HCT116 (cell line): ENCODE data around the gene GSTK1.
"Not testable (repeated sequence)": the region's sequence is repeated elsewhere in the genome, so short reads cannot be mapped to it uniquely, and the experiment has no call there.

Experiments used
- EZH2phosphoT487 ChIP-seq: fragments of 200-600 bp; IDR thresholded peaks from 2 replicates; pipeline ENCODE4 v1.6.1; 2018; ENCODE audit warnings: antibody characterized with exemption, borderline replicate concordance
- POLR2A ChIP-seq: IDR thresholded peaks from 2 replicates; pipeline ENCODE4 v1.7.0; 2011; ENCODE audit warnings: borderline replicate concordance; ENCODE audit not compliant: insufficient read depth, insufficient read length; ENCODE audit errors: extremely low read depth
- YY1 ChIP-seq: IDR thresholded peaks from 2 replicates; pipeline ENCODE4 v1.6.1; 2011; ENCODE audit warnings: low read length, low read depth, moderate library complexity, mild to moderate bottlenecking; ENCODE audit not compliant: insufficient replicate concordance; ENCODE audit errors: extremely low read depth
- TF ChIP-seq, protein P1 (sequence below), 3 experiments: fragments of 200-600 bp in 1 of 3; sonication (generic) in 1 of 3; IDR thresholded peaks in 2 of 3; conservative IDR thresholded peaks in 1 of 3; 2 replicates each; pipeline ENCODE4 v1.5.1; 2012 to 2017; ENCODE audit warnings: low read depth in 2 of 3, low read length in 2 of 3, antibody characterized with exemption in 1 of 3, borderline replicate concordance in 1 of 3, control low read depth in 1 of 3, mild to moderate bottlenecking in 1 of 3, mixed read lengths in 1 of 3, mixed run types in 1 of 3, moderate library complexity in 1 of 3; ENCODE audit not compliant: insufficient read depth in 1 of 3

DNA sequence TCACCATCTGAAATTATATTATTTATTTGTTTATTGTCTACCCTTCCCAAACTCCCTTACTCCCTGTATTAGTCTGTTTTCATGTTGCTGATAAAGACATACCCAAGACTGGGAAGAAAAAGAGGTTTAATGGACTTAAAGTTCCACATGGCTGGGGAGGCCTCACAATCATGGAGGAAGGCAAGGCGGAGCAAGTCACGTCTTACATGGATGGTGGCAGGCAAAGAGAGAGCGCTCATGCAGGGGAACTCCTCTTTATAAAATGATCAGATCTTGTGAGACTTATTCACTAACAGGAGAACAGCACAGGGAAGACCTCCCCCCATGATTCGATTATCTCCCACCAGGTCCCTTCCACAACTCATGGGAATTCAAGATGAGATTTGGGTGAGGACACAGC is 49.8 kb upstream of the GSTK1 start:
- not testable (repeated sequence) for TF ChIP-seq YY1, POLR2A, EZH2phosphoT487
- TF ChIP-seq, protein P1, sequence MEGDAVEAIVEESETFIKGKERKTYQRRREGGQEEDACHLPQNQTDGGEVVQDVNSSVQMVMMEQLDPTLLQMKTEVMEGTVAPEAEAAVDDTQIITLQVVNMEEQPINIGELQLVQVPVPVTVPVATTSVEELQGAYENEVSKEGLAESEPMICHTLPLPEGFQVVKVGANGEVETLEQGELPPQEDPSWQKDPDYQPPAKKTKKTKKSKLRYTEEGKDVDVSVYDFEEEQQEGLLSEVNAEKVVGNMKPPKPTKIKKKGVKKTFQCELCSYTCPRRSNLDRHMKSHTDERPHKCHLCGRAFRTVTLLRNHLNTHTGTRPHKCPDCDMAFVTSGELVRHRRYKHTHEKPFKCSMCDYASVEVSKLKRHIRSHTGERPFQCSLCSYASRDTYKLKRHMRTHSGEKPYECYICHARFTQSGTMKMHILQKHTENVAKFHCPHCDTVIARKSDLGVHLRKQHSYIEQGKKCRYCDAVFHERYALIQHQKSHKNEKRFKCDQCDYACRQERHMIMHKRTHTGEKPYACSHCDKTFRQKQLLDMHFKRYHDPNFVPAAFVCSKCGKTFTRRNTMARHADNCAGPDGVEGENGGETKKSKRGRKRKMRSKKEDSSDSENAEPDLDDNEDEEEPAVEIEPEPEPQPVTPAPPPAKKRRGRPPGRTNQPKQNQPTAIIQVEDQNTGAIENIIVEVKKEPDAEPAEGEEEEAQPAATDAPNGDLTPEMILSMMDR (IDR thresholded peaks at IDR 0.05 in 2 of 3, conservative IDR thresholded peaks at IDR 0.05 in 1 of 3; ENCODE audit: borderline replicate concordance in 1 of 3, insufficient read depth in 1 of 3, low read depth in 2 of 3, low read length in 2 of 3) = not testable (repeated sequence)
